ENCODE measurements around the gene CCDC187. TPM values are rescaled to one million over a fixed set of nuclear protein-coding genes. Genes with fewer than 3 reads are reported as not detected.
"Not testable (repeated sequence)": the region's sequence is repeated elsewhere in the genome, so short reads cannot be mapped to it uniquely, and the experiment has no call there.

The CCDC187 gene
- polyA plus RNA-seq, 1 donor from 2014 or later: not detected

DNA sequence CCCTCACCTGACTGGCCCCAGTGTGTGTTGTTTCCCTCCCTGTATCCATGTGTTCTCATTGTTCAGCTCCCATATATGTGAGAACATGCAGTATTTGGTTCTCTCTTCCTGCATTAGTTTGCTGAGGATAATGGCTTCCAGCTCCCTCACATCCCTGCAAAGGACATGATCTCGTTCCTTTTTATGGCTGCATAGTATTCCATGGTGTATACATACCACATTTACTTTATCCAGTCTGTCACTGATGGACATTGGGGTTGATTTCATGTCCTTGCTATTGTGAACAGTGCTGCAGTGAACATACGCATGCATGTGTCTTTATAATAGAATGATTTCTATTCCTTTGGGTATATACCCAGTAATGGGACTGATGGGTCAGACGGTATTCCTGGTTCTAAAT, 16.1 kb upstream of the CCDC187 start:
- not testable (repeated sequence) for H2AFZ ChIP-seq (ENCODE audit: low read depth, low read length); H4K20me1 ChIP-seq (ENCODE audit: insufficient read depth); H3K79me2 ChIP-seq (replicated peaks; ENCODE audit: insufficient read depth, low read length); H3K36me3 ChIP-seq (ENCODE audit: insufficient read depth, low read length); H3K4me2 ChIP-seq (ENCODE audit: low read length); H3K9me3 ChIP-seq (ENCODE audit: low read length); H3K9me2 ChIP-seq (ENCODE audit: insufficient read depth, low read length); H3F3A ChIP-seq (ENCODE audit: insufficient read depth, low read length, poor library complexity, severe bottlenecking); H3K9ac ChIP-seq (ENCODE audit: low read length); H3K27ac ChIP-seq (ENCODE audit: low read length); H3K4me3 ChIP-seq (ENCODE audit: low read length); H3K27me3 ChIP-seq (ENCODE audit: insufficient read depth, low read depth, low read length)

DNA sequence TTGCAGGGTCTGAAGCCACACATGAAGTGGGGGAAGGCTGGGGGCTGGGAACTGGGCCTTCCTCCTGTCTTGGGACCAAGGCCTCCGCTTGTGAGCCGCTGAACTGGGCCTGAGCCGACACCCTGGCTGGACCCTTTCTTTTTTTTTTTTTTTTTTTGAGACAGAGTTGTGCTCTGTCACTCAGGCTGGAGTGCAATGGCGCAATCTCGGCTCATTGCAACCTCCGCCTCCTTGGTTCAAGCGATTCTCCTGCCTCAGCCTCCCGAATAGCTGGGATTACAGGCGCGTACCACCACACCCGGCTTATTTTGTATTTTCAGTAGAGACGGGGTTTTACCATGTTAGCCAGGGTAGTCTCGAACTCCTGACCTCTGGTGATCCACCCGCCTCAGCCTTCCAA, 15.3 kb upstream of the CCDC187 start:
- not testable (repeated sequence) for H3K4me3 ChIP-seq (ENCODE audit: low read length); H3K9me2 ChIP-seq (ENCODE audit: insufficient read depth, low read length); H3K9me3 ChIP-seq (ENCODE audit: low read length); H3K27me3 ChIP-seq (ENCODE audit: insufficient read depth, low read depth, low read length); H3K27ac ChIP-seq (ENCODE audit: low read length); H3F3A ChIP-seq (ENCODE audit: insufficient read depth, low read length, poor library complexity, severe bottlenecking); H3K9ac ChIP-seq (ENCODE audit: low read length); H3K36me3 ChIP-seq (ENCODE audit: insufficient read depth, low read length); H4K20me1 ChIP-seq (ENCODE audit: insufficient read depth); H3K79me2 ChIP-seq (replicated peaks; ENCODE audit: insufficient read depth, low read length); H3K4me2 ChIP-seq (ENCODE audit: low read length); H2AFZ ChIP-seq (ENCODE audit: low read depth, low read length)

DNA sequence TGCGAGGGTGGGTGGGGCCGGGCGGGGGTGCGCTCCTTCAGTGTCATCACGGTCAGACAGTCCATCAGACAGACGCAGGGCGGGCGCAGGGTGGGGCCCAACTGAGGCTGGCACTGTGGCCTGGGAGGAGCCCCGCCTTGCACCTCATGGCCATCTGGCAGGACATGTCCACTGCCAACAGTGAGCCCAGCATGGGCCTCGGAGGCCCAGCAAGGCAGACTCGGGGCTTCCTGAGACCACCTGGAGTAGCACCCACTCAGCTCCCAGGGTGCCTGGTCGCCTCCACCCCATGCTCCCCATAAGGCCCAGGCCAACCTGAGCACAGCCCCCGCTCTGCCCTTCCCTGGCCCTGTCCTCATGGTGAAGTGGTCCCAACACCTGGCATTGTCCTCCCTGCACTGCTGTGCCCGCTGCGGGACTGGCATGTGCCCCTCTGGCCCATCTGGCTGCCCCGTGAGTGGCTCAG, 14.9 kb upstream of the CCDC187 start:
- H4K20me1 ChIP-seq (ENCODE audit: insufficient read depth): no peaks in the 10 kb centered on the region
- no peaks in the 10 kb centered on the region for H3F3A ChIP-seq (ENCODE audit: insufficient read depth, low read length, poor library complexity, severe bottlenecking)
- H3K27ac ChIP-seq (ENCODE audit: low read length): no peak overlapping the region
- no peaks in the 10 kb centered on the region for H3K9me2 ChIP-seq (ENCODE audit: insufficient read depth, low read length)
- H2AFZ ChIP-seq (ENCODE audit: low read depth, low read length): no peak overlapping the region
- peaks cover 5% of the 10 kb centered on the region for H3K9me3 ChIP-seq (ENCODE audit: low read length)
- no peak overlapping the region for H3K4me3 ChIP-seq (ENCODE audit: low read length)
- no peak overlapping the region for H3K9ac ChIP-seq (ENCODE audit: low read length)
- H3K79me2 ChIP-seq (replicated peaks; ENCODE audit: insufficient read depth, low read length): no peaks in the 10 kb centered on the region
- H3K36me3 ChIP-seq (ENCODE audit: insufficient read depth, low read length): no peaks in the 10 kb centered on the region
- H3K27me3 ChIP-seq (ENCODE audit: insufficient read depth, low read depth, low read length): no peaks in the 10 kb centered on the region
- no peak for TF ChIP-seq SMC3 (conservative IDR thresholded peaks at IDR 0.05; ENCODE audit: poor library complexity)
- no peak for TF ChIP-seq TAF1 (IDR thresholded peaks at IDR 0.05; ENCODE audit: low read depth)
- no peak for TF ChIP-seq EP300 (conservative IDR thresholded peaks at IDR 0.05; ENCODE audit: poor library complexity, severe bottlenecking)
- TF ChIP-seq, protein P1, sequence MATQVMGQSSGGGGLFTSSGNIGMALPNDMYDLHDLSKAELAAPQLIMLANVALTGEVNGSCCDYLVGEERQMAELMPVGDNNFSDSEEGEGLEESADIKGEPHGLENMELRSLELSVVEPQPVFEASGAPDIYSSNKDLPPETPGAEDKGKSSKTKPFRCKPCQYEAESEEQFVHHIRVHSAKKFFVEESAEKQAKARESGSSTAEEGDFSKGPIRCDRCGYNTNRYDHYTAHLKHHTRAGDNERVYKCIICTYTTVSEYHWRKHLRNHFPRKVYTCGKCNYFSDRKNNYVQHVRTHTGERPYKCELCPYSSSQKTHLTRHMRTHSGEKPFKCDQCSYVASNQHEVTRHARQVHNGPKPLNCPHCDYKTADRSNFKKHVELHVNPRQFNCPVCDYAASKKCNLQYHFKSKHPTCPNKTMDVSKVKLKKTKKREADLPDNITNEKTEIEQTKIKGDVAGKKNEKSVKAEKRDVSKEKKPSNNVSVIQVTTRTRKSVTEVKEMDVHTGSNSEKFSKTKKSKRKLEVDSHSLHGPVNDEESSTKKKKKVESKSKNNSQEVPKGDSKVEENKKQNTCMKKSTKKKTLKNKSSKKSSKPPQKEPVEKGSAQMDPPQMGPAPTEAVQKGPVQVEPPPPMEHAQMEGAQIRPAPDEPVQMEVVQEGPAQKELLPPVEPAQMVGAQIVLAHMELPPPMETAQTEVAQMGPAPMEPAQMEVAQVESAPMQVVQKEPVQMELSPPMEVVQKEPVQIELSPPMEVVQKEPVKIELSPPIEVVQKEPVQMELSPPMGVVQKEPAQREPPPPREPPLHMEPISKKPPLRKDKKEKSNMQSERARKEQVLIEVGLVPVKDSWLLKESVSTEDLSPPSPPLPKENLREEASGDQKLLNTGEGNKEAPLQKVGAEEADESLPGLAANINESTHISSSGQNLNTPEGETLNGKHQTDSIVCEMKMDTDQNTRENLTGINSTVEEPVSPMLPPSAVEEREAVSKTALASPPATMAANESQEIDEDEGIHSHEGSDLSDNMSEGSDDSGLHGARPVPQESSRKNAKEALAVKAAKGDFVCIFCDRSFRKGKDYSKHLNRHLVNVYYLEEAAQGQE (IDR thresholded peaks at IDR 0.05; ENCODE audit: borderline replicate concordance): no peak
- no peak for TF ChIP-seq POLR2AphosphoS5 (IDR thresholded peaks at IDR 0.05)
- no peak overlapping the region for H3K4me2 ChIP-seq (ENCODE audit: low read length)

DNA sequence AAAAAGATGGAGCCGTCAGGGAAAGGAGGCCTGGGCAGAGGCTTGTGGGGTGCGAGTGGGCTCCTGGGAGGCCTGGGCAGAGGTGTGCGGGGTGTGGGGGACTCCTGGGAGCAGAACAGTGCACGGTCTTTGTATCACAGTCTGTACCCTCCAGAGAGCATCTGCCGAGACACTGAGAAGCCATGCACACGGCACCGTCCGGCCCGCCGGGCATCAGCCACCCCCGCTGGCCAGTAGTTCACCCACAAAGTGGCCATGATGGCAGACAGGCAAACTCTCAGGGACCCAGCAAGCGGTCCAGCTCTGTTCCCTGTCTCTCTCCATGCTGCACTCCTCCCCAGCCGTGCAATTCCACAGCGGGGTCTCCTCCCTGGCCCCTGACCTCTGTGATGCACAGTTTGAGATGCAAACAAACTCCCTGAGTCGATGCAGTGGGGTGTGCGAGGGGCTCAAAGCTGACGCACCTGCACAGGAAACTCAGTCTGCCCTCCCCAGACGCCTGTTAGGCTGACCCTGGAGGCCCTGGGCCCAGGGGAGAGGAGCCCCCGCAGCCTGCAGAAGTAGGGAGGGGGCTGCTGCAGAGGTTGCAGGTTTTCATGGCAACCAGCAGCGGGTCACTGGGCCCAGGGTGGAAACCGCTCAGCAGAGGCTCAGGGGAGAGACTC, 14.3 kb upstream of the CCDC187 start:
- H3F3A ChIP-seq (ENCODE audit: insufficient read depth, low read length, poor library complexity, severe bottlenecking): no peaks in the 10 kb centered on the region

More for the DNA sequence above, 14.3 kb upstream of the CCDC187 start:
- no peak for TF ChIP-seq RAD21 (conservative IDR thresholded peaks at IDR 0.05)
- Histone ChIP-seq H3K36me3 (ENCODE audit: insufficient read depth, low read length) (no peaks in the 10 kb centered on the region), H3K4me3 (ENCODE audit: low read length) (no peak overlapping the region), H3K9ac (ENCODE audit: low read length) (no peak overlapping the region), H4K20me1 (ENCODE audit: insufficient read depth) (no peaks in the 10 kb centered on the region), H3K27ac (ENCODE audit: low read length) (no peak overlapping the region), H2AFZ (ENCODE audit: low read depth, low read length) (no peak overlapping the region), H3K9me3 (ENCODE audit: low read length) (peaks cover 5% of the 10 kb centered on the region), H3K79me2 (replicated peaks; ENCODE audit: insufficient read depth, low read length) (no peaks in the 10 kb centered on the region), H3K4me2 (ENCODE audit: low read length) (no peak overlapping the region), H3K9me2 (ENCODE audit: insufficient read depth, low read length) (no peaks in the 10 kb centered on the region), H3K27me3 (ENCODE audit: insufficient read depth, low read depth, low read length) (no peaks in the 10 kb centered on the region)

Data from neural cell (in vitro differentiated cells).